ENCODE results near the gene MAN2A2.

MAN2A2 gene

DNA sequence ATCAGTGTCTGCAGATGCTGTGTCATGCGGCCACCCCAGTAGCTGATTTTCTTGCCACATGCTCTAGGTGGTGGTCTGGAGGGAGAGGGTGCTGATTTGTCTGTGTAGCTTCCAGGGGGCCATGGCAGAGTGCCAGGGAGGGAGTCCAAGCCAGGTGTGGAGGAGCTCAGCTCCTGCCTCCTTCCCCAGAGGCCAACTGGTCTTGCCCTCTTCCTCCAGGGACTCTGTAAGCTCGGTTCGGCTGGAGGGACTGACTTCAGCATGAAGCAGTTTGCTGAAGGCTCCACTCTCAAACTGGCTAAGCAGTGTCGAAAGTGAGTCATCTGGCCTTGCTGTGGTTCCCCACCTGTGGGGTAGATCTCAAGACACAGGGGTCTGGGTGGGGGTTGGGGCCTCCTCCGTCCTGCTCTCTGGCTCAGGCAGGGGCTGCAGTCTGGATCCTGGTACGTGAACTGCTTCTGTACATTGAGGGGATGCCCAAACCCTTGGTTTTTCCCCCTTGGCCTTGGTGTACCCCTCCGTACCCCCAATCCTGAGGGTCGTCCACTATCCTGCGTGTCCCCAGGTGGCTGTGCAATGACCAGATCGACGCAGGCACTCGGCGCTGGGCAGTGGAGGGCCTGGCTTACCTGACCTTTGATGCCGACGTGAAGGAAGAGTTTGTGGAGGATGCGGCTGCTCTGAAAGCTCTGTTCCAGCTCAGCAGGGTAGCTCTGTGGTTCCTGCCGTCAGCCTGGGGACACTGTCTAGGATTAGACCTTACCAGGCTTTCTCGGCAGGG lies 44.7 kb downstream of the MAN2A2 start:
- DNase-seq (ENCODE audit: extremely low spot score): no peak
- ChIA-PET POLR2A (interaction anchor here (2.4 to 3.6 kb wide), 2 partner anchors 12 to 16 kb away, joined by 17 to 22 read pairs; partner anchors contain the start of genes HDDC3 and UNC45A), CTCF (interaction anchor here (3.8 kb wide), 1 partner anchor 14 kb away, joined by 26 read pairs; the partner anchor contains the start of genes HDDC3 and UNC45A)
- no peak for TF ChIP-seq FOXA1 (IDR thresholded peaks at IDR 0.05)
- no peak for TF ChIP-seq ELF4 (IDR thresholded peaks at IDR 0.05)

DNA sequence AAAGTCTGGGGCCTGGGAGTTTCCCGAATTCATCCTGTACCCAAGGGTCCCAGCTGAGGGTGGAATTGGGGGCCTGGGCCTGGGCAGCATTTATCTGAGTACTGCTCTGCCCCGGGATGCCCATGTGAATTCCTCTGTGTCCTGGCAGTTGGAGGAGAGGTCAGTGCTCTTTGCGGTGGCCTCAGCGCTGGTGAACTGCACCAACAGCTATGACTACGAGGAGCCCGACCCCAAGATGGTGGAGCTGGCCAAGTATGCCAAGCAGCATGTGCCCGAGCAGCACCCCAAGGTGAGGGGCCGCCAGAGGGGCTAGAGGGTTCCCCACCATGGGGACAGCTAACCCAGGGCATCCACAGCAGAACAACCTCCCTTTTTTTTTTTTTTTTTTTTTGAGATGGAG lies 45.4 kb downstream of the MAN2A2 start:
- TF ChIP-seq, protein P1, sequence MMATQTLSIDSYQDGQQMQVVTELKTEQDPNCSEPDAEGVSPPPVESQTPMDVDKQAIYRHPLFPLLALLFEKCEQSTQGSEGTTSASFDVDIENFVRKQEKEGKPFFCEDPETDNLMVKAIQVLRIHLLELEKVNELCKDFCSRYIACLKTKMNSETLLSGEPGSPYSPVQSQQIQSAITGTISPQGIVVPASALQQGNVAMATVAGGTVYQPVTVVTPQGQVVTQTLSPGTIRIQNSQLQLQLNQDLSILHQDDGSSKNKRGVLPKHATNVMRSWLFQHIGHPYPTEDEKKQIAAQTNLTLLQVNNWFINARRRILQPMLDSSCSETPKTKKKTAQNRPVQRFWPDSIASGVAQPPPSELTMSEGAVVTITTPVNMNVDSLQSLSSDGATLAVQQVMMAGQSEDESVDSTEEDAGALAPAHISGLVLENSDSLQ (IDR thresholded peaks at IDR 0.05): no peak
- TF ChIP-seq FOXM1 (IDR thresholded peaks at IDR 0.05; ENCODE audit: borderline replicate concordance) (no peak), L3MBTL2 (conservative IDR thresholded peaks at IDR 0.05) (no peak), SUZ12 (IDR thresholded peaks at IDR 0.05) (no peak), ARNT (IDR thresholded peaks at IDR 0.05) (no peak)
- DNase-seq (ENCODE audit: extremely low spot score): no peak
- ChIA-PET POLR2A (interaction anchor here (1.5 to 3.6 kb wide), 3 partner anchors 13 to 46 kb away, joined by 4 to 22 read pairs (median 7); partner anchors contain the start of genes PRC1 and UNC45A), CTCF (interaction anchor here (3.8 kb wide), 1 partner anchor 15 kb away, joined by 26 read pairs; the partner anchor contains the start of genes HDDC3 and UNC45A)

DNA sequence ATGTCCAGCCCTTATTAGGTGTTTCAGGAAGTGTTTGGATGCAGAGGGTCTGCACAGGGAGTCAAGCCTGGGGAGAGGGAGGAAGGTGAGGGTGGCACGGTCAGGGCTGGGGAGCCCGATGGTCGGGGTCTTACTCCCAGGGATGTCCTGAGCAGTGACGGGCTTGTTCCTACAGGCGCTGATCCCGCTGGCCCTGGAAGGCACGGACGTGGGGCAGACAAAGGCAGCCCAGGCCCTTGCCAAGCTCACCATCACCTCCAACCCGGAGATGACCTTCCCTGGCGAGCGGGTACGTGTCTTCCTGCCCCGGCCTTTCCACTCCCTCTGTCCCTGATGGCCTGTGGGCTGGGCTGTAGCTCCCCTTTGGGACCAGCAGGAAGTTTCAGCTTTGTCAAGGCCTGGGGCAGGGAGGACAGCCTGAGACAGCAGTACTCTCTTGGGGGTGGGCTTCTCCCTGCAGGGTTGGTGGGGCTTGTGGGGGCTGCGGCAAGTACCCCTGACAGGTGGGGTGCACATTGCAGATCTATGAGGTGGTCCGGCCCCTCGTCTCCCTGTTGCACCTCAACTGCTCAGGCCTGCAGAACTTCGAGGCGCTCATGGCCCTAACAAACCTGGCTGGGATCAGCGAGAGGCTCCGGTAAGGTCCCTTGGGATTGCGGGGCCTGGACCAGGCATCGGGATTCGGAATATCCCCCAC lies 47.0 kb downstream of the MAN2A2 start:
- ChIA-PET CTCF (interaction anchor here (0.5 kb wide), 1 partner anchor 64 kb away, joined by 3 read pairs; no protein-coding TSS in a partner anchor), POLR2A (interaction anchor here (1.0 to 1.8 kb wide), 3 partner anchors 11 to 20 kb away, joined by 4 to 7 read pairs (median 6); partner anchors contain the start of gene UNC45A)
- TF ChIP-seq FOXA1 (IDR thresholded peaks at IDR 0.05) (no peak), FOXM1 (IDR thresholded peaks at IDR 0.05; ENCODE audit: borderline replicate concordance) (no peak), NFRKB (IDR thresholded peaks at IDR 0.05) (no peak), SP1 (IDR thresholded peaks at IDR 0.05) (no peak), CTBP1 (IDR thresholded peaks at IDR 0.05; ENCODE audit: borderline replicate concordance) (no peak), HDGF (IDR thresholded peaks at IDR 0.05; ENCODE audit: borderline replicate concordance) (no peak), SUZ12 (IDR thresholded peaks at IDR 0.05) (no peak)
- no peak for DNase-seq (ENCODE audit: extremely low spot score)

DNA sequence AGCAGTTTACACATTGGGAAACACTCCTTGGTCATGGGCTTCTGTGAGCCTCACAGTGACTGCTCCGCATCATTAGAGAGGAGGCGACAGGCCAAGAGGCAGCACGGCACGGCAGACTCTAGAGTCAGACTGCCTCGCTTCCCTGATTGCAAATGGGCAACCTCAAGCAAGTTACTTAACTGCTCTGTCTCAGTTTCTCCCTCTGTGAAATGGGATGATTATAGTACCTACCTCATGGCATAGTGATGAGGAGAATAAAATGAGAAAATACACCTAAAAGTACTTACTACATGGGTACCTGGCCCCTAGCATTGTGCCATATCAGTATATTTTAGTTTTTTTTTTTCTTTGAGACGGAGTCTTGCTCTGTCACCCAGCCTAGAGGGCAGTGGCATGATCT lies 47.6 kb downstream of the MAN2A2 start:
- no peak for DNase-seq (ENCODE audit: extremely low spot score)
- POLR2A ChIA-PET: interaction anchor here (1.6 kb wide), 1 partner anchor 15 kb away, joined by 6 read pairs; the partner anchor contains the start of gene UNC45A
- TF ChIP-seq FOXK2 (IDR thresholded peaks at IDR 0.05) (no peak), TARDBP (IDR thresholded peaks at IDR 0.05) (no peak), HDGF (IDR thresholded peaks at IDR 0.05; ENCODE audit: borderline replicate concordance) (no peak), LEF1 (IDR thresholded peaks at IDR 0.05; ENCODE audit: borderline replicate concordance) (no peak), ELF4 (IDR thresholded peaks at IDR 0.05) (no peak), ARNT (IDR thresholded peaks at IDR 0.05) (no peak), FOXM1 (IDR thresholded peaks at IDR 0.05; ENCODE audit: borderline replicate concordance) (no peak), SUZ12 (IDR thresholded peaks at IDR 0.05) (no peak), BHLHE40 (IDR thresholded peaks at IDR 0.05; ENCODE audit: borderline replicate concordance) (no peak), CTBP1 (IDR thresholded peaks at IDR 0.05; ENCODE audit: borderline replicate concordance) (no peak), NFRKB (IDR thresholded peaks at IDR 0.05) (no peak), ZNF384 (IDR thresholded peaks at IDR 0.05) (no peak), FOXA1 (IDR thresholded peaks at IDR 0.05) (no peak), L3MBTL2 (conservative IDR thresholded peaks at IDR 0.05) (no peak), SP1 (IDR thresholded peaks at IDR 0.05) (no peak)
- TF ChIP-seq, protein P1 (IDR thresholded peaks at IDR 0.05): no peak
- CTCF ChIA-PET: no interaction called here

DNA sequence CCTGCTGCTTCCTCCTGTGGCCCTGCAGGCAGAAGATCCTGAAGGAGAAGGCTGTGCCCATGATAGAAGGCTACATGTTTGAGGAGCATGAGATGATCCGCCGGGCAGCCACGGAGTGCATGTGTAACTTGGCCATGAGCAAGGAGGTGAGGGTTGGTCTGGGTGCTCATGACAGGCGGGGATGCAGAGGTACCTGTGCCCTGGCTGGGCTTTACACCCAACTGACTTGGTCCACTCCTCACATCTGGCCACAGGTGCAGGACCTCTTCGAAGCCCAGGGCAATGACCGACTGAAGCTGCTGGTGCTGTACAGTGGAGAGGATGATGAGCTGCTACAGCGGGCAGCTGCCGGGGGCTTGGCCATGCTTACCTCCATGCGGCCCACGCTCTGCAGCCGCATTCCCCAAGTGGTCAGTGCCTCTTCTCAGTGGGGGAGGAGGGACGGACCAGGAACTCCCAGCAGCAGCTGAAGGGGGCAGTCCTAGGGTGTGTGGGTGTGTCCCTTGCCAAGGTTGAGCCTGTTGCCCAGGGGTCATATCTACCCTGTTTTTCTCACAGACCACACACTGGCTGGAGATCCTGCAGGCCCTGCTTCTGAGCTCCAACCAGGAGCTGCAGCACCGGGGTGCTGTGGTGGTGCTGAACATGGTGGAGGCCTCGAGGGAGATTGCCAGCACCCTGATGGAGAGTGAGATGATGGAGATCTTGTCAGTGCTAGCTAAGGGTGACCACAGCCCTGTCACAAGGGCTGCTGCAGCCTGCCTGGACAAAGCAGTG lies 50.0 kb downstream of the MAN2A2 start:
- TF ChIP-seq BHLHE40 (IDR thresholded peaks at IDR 0.05; ENCODE audit: borderline replicate concordance) (no peak), ELF4 (IDR thresholded peaks at IDR 0.05) (no peak), TARDBP (IDR thresholded peaks at IDR 0.05) (no peak), SP1 (IDR thresholded peaks at IDR 0.05) (no peak), ZNF384 (IDR thresholded peaks at IDR 0.05) (no peak), NFRKB (IDR thresholded peaks at IDR 0.05) (no peak), SUZ12 (IDR thresholded peaks at IDR 0.05) (no peak), HDGF (IDR thresholded peaks at IDR 0.05; ENCODE audit: borderline replicate concordance) (no peak), FOXK2 (IDR thresholded peaks at IDR 0.05) (no peak), LEF1 (IDR thresholded peaks at IDR 0.05; ENCODE audit: borderline replicate concordance) (no peak)
- TF ChIP-seq, protein P1 (IDR thresholded peaks at IDR 0.05): no peak
- ChIA-PET CTCF (interaction anchor here (2.8 to 8.4 kb wide), 2 partner anchors 19 to 80 kb away, joined by 9 to 77 read pairs; partner anchors contain the start of genes HDDC3 and UNC45A), POLR2A (interaction anchor here (0.7 to 6.2 kb wide), 8 partner anchors 9 to 366 kb away, joined by 3 to 60 read pairs (median 6); partner anchors contain the start of genes HDDC3, MAN2A2 and UNC45A)
- DNase-seq (ENCODE audit: extremely low spot score): no peak

Measured in HEK293T (cell line).